ENCODE measurements around the gene GMDS. TPM values are rescaled to one million over a fixed set of nuclear protein-coding genes. Genes with fewer than 3 reads are reported as not detected.

The GMDS gene
- total and polyA plus RNA-seq, 2 of the 13 experiments (the other 11 are each of a cell fraction or from before 2014, with no cell fraction given): 64.4 to 112 TPM

GRCh38 chr6:1714654-1715053 lies 530.8 kb downstream of the GMDS start:
- no peaks in the 10 kb centered on the region; the same call in 1 of the 2 replicates for H4K20me1 ChIP-seq (ENCODE audit: insufficient read depth, low read length)
- intact Hi-C loops (cut with micrococcal nuclease; ENCODE audit: unreplicated experiment): no loop called here
- no peak for FAIRE-seq
- ChIA-PET CTCF (ENCODE audit: low intra/inter-chr PET ratio, low total read pairs) (no interaction called here), POLR2A (no interaction called here)
- no peak overlapping the region for H3K4me2 ChIP-seq (ENCODE audit: low read depth, low read length)
- H3K4me3 ChIP-seq (replicated peaks in 1 of 3; ENCODE audit: insufficient read depth in 1 of 3, low read depth in 2 of 3, low read length in 3 of 3): no peak overlapping the region
- no peaks in the 10 kb centered on the region for H3K4me1 ChIP-seq (ENCODE audit: insufficient read depth, low read length)
- 98% methylated on average over 5 of the region's 5 CpGs for WGBS (ENCODE audit: low lambda C conversion rate)
- H3K9me3 ChIP-seq (ENCODE audit: low read length): no peaks in the 10 kb centered on the region
- no peaks in the 10 kb centered on the region for H3K27me3 ChIP-seq (ENCODE audit: control insufficient read depth in 1 of 2, insufficient read depth in 2 of 2, low read length in 2 of 2)
- no peak overlapping the region for H3K9ac ChIP-seq (ENCODE audit: insufficient read depth, low read depth, low read length)
- ATAC-seq: no peak
- no peak overlapping the region for H2AFZ ChIP-seq (ENCODE audit: low read length)
- H3K36me3 ChIP-seq (replicated peaks in 1 of 2; ENCODE audit: control insufficient read depth in 1 of 2, insufficient read depth in 2 of 2, low read length in 2 of 2): peaks cover 5 to 55% of the 10 kb centered on the region in 2 experiments
- no peak overlapping the region for H3K27ac ChIP-seq (ENCODE audit: extremely low read length, insufficient read depth, low read length)
- BruUV-seq (replicated peaks): no TSS peak
- in situ Hi-C loops (cut with HindIII; ENCODE audit: extremely low pct_ligation_motif_present, low pct_unique_long_range_greater_than_20kb): no loop called here
- H3K79me2 ChIP-seq (ENCODE audit: insufficient read depth, low read length): no peaks in the 10 kb centered on the region
- DNase-seq (ENCODE audit: low spot score): no peak
- TF ChIP-seq, protein P1, sequence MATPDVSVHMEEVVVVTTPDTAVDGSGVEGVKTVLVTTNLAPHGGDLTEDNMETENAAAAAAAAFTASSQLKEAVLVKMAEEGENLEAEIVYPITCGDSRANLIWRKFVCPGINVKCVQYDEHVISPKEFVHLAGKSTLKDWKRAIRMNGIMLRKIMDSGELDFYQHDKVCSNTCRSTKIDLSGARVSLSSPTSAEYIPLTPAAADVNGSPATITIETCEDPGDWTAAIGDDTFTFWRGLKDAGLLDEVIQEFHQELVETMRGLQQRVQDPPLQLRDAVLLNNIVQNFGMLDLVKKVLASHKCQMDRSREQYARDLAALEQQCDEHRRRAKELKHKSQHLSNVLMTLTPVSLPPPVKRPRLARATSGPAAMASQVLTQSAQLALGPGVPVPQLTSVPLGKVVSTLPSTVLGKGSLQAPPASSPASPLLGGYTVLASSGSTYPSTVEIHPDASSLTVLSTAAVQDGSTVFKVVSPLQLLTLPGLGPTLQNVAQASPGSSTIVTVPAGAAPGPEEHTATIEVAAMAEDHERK (CRISPR knock-in tag; IDR thresholded peaks at IDR 0.05; ENCODE audit: low read depth): no peak
- TF ChIP-seq, protein P2, sequence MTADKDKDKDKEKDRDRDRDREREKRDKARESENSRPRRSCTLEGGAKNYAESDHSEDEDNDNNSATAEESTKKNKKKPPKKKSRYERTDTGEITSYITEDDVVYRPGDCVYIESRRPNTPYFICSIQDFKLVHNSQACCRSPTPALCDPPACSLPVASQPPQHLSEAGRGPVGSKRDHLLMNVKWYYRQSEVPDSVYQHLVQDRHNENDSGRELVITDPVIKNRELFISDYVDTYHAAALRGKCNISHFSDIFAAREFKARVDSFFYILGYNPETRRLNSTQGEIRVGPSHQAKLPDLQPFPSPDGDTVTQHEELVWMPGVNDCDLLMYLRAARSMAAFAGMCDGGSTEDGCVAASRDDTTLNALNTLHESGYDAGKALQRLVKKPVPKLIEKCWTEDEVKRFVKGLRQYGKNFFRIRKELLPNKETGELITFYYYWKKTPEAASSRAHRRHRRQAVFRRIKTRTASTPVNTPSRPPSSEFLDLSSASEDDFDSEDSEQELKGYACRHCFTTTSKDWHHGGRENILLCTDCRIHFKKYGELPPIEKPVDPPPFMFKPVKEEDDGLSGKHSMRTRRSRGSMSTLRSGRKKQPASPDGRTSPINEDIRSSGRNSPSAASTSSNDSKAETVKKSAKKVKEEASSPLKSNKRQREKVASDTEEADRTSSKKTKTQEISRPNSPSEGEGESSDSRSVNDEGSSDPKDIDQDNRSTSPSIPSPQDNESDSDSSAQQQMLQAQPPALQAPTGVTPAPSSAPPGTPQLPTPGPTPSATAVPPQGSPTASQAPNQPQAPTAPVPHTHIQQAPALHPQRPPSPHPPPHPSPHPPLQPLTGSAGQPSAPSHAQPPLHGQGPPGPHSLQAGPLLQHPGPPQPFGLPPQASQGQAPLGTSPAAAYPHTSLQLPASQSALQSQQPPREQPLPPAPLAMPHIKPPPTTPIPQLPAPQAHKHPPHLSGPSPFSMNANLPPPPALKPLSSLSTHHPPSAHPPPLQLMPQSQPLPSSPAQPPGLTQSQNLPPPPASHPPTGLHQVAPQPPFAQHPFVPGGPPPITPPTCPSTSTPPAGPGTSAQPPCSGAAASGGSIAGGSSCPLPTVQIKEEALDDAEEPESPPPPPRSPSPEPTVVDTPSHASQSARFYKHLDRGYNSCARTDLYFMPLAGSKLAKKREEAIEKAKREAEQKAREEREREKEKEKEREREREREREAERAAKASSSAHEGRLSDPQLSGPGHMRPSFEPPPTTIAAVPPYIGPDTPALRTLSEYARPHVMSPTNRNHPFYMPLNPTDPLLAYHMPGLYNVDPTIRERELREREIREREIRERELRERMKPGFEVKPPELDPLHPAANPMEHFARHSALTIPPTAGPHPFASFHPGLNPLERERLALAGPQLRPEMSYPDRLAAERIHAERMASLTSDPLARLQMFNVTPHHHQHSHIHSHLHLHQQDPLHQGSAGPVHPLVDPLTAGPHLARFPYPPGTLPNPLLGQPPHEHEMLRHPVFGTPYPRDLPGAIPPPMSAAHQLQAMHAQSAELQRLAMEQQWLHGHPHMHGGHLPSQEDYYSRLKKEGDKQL (CRISPR knock-in tag; IDR thresholded peaks at IDR 0.05; ENCODE audit: low read depth): no peak
- TF ChIP-seq SAP130 (CRISPR knock-in tag; IDR thresholded peaks at IDR 0.05; ENCODE audit: low read depth): no peak
- TF ChIP-seq ZNF496 (CRISPR knock-in tag; IDR thresholded peaks at IDR 0.05; ENCODE audit: insufficient replicate concordance): no peak
- no peak for TF ChIP-seq ETV6 (CRISPR knock-in tag; conservative IDR thresholded peaks at IDR 0.05)
- no peak for TF ChIP-seq ZNF720 (CRISPR knock-in tag; IDR thresholded peaks at IDR 0.05)
- no peak for TF ChIP-seq IRF1 (CRISPR knock-in tag; IDR thresholded peaks at IDR 0.05; ENCODE audit: low read depth)
- TF ChIP-seq CEBPB (IDR thresholded peaks at IDR 0.05; ENCODE audit: borderline replicate concordance, low read depth, low read length): no peak
- TF ChIP-seq, protein P3, sequence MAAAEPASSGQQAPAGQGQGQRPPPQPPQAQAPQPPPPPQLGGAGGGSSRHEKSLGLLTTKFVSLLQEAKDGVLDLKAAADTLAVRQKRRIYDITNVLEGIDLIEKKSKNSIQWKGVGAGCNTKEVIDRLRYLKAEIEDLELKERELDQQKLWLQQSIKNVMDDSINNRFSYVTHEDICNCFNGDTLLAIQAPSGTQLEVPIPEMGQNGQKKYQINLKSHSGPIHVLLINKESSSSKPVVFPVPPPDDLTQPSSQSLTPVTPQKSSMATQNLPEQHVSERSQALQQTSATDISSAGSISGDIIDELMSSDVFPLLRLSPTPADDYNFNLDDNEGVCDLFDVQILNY (CRISPR knock-in tag; conservative IDR thresholded peaks at IDR 0.05): no peak
- no peak for TF ChIP-seq ZSCAN31 (CRISPR knock-in tag; IDR thresholded peaks at IDR 0.05; ENCODE audit: low read depth)
- TF ChIP-seq ZFP82 (CRISPR knock-in tag; IDR thresholded peaks at IDR 0.05; ENCODE audit: borderline replicate concordance): no peak
- no peak for TF ChIP-seq FLYWCH1 (CRISPR knock-in tag; IDR thresholded peaks at IDR 0.05)
- no peak for TF ChIP-seq TBX3 (IDR thresholded peaks at IDR 0.05; ENCODE audit: borderline replicate concordance)
- TF ChIP-seq, protein P4, sequence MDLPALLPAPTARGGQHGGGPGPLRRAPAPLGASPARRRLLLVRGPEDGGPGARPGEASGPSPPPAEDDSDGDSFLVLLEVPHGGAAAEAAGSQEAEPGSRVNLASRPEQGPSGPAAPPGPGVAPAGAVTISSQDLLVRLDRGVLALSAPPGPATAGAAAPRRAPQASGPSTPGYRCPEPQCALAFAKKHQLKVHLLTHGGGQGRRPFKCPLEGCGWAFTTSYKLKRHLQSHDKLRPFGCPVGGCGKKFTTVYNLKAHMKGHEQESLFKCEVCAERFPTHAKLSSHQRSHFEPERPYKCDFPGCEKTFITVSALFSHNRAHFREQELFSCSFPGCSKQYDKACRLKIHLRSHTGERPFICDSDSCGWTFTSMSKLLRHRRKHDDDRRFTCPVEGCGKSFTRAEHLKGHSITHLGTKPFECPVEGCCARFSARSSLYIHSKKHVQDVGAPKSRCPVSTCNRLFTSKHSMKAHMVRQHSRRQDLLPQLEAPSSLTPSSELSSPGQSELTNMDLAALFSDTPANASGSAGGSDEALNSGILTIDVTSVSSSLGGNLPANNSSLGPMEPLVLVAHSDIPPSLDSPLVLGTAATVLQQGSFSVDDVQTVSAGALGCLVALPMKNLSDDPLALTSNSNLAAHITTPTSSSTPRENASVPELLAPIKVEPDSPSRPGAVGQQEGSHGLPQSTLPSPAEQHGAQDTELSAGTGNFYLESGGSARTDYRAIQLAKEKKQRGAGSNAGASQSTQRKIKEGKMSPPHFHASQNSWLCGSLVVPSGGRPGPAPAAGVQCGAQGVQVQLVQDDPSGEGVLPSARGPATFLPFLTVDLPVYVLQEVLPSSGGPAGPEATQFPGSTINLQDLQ (CRISPR knock-in tag; IDR thresholded peaks at IDR 0.05): no peak
